GM19023 (cell line): ENCODE measurements around the gene TMTC1.

ENCODE experiments used
- ATAC-seq: cut with Tn5 transposase; IDR thresholded peaks from one replicate; pipeline ENCODE4 v1.9.1; 2021; ENCODE audit warnings: mild to moderate bottlenecking, moderate library complexity; ENCODE audit not compliant: unreplicated experiment

TMTC1 gene

GRCh38 chr12:29497588-29497987 lies 286.2 kb downstream of the TMTC1 start, which contains the start of gene OVCH1:
Gene OVCH1, minus strand, starts transcription at chr12:29497686. Its CDS starts 0 bp downstream, at chr12:29497686.
- no peak for ATAC-seq

- ATAC-seq = no peak
These were observed 290.9 kb downstream of the TMTC1 start for GRCh38 chr12:29492891-29493290.

GRCh38 chr12:29486972-29487371 lies 296.8 kb downstream of the TMTC1 start:
- ATAC-seq = no peak

GRCh38 chr12:29463198-29463597 lies 320.5 kb downstream of the TMTC1 start:
- no peak for ATAC-seq

GRCh38 chr12:29460082-29460481 lies 323.7 kb downstream of the TMTC1 start:
- no peak for ATAC-seq

GRCh38 chr12:29455087-29455486 lies 328.7 kb downstream of the TMTC1 start:
- no peak for ATAC-seq

GRCh38 chr12:29451888-29452287 lies 331.9 kb downstream of the TMTC1 start:
- ATAC-seq = no peak
